GM12891 (cell line): ENCODE results near the gene PCSK5.

Source experiments
- PAX5 ChIP-seq: IDR thresholded peaks from 2 replicates; pipeline ENCODE4 v1.6.1; 2011; ENCODE audit warnings: low read length, moderate library complexity, mild to moderate bottlenecking; ENCODE audit not compliant: insufficient read depth, severe bottlenecking
- POLR2A ChIP-seq: IDR thresholded peaks from 2 replicates; pipeline ENCODE4 v1.6.1; 2011; ENCODE audit warnings: low read depth, low read length, control low read depth
- POLR2AphosphoS5 ChIP-seq: IDR thresholded peaks from 2 replicates; pipeline ENCODE4 v1.6.1; 2011; ENCODE audit warnings: low read depth, low read length, control low read depth
- POU2F2 ChIP-seq: IDR thresholded peaks from 2 replicates; pipeline ENCODE4 v1.6.1; 2011; ENCODE audit warnings: low read depth, mild to moderate bottlenecking, control low read depth, low read length, moderate library complexity
- SPI1 ChIP-seq: IDR thresholded peaks from 2 replicates; pipeline ENCODE4 v1.6.1; 2011; ENCODE audit warnings: low read depth, low read length, control low read depth
- TAF1 ChIP-seq: IDR thresholded peaks from 2 replicates; pipeline ENCODE4 v1.6.1; 2011; ENCODE audit warnings: low read depth, low read length, control low read depth

- TF ChIP-seq POLR2AphosphoS5, result no peak
- TF ChIP-seq TAF1, result no peak
- TF ChIP-seq POLR2A, result no peak
- TF ChIP-seq SPI1, result no peak
- no peak for TF ChIP-seq PAX5
- no peak for TF ChIP-seq POU2F2
These were observed 336.7 kb downstream of the PCSK5 start for GRCh38 chr9:76227156-76227555.
